ENCODE measurements around the gene TUBGCP3.
A peak's percentile ranks its signal among the peaks of the same experiment; 100 is the strongest.

The TUBGCP3 gene

GRCh38 chr13:112574834-112575613, 12.9 kb downstream of the TUBGCP3 start:
- Histone ChIP-seq H3K79me1 (ENCODE audit: low read length) (peaks cover 35% of the 10 kb centered on the region), H2BK120ac (ENCODE audit: low read depth, low read length) (no peak overlapping the region), H3K36me3 (ENCODE audit: control insufficient read depth, insufficient read depth, low read length) (no peaks in the 10 kb centered on the region), H3K4me3 (ENCODE audit: low read length) (no peak overlapping the region), H4K8ac (ENCODE audit: low read depth, low read length) (no peak overlapping the region), H2BK5ac (ENCODE audit: low read length) (no peak overlapping the region), H4K5ac (ENCODE audit: low read length) (no peak overlapping the region), H2BK15ac (replicated peaks; ENCODE audit: low read depth) (no peak overlapping the region), H3K4ac (ENCODE audit: low read depth, low read length) (no peak overlapping the region), H3K4me2 (ENCODE audit: low read length) (no peak overlapping the region), H3K18ac (ENCODE audit: low read length) (no peak overlapping the region), H3K27ac (ENCODE audit: low read depth, low read length) (no peak overlapping the region), H3K27me3 (ENCODE audit: insufficient read depth, low read length, poor library complexity) (no peaks in the 10 kb centered on the region), H3K56ac (ENCODE audit: low read length) (peak overlapping the region; percentile 37), H2AK5ac (ENCODE audit: low read length) (no peak overlapping the region), H3K4me1 (ENCODE audit: control insufficient read depth, low read depth, low read length) (no peaks in the 10 kb centered on the region), H3K79me2 (ENCODE audit: control insufficient read depth, insufficient read depth, low read length) (peaks cover 47% of the 10 kb centered on the region), H3K9ac (ENCODE audit: low read length) (no peak overlapping the region), H3K23ac (ENCODE audit: low read length) (no peak overlapping the region)
- no CpG with 5 or more reads among the region's 7 CpGs for WGBS (ENCODE audit: extremely low coverage, insufficient coverage, low lambda C conversion rate)
- DNase-seq = no peak

- WGBS (ENCODE audit: extremely low coverage, insufficient coverage, low lambda C conversion rate) = no CpG with 5 or more reads among the region's 1 CpG
- H3K56ac ChIP-seq (ENCODE audit: low read length) = no peak overlapping the region
- H3K4me3 ChIP-seq (ENCODE audit: low read length) = no peak overlapping the region
- H3K18ac ChIP-seq (ENCODE audit: low read length) = no peak overlapping the region
- H3K23ac ChIP-seq (ENCODE audit: low read length) = no peak overlapping the region
- no peak overlapping the region for H3K4me2 ChIP-seq (ENCODE audit: low read length)
- no peak overlapping the region for H2AK5ac ChIP-seq (ENCODE audit: low read length)
- peaks cover 41% of the 10 kb centered on the region for H3K79me2 ChIP-seq (ENCODE audit: control insufficient read depth, insufficient read depth, low read length)
- no peaks in the 10 kb centered on the region for H3K27me3 ChIP-seq (ENCODE audit: insufficient read depth, low read length, poor library complexity)
- H3K79me1 ChIP-seq (ENCODE audit: low read length) = peaks cover 30% of the 10 kb centered on the region
- H4K5ac ChIP-seq (ENCODE audit: low read length) = no peak overlapping the region
- H3K4ac ChIP-seq (ENCODE audit: low read depth, low read length) = no peak overlapping the region
- H3K9ac ChIP-seq (ENCODE audit: low read length) = no peak overlapping the region
- no peak overlapping the region for H4K8ac ChIP-seq (ENCODE audit: low read depth, low read length)
- DNase-seq = no peak
- no peak overlapping the region for H2BK120ac ChIP-seq (ENCODE audit: low read depth, low read length)
- no peak overlapping the region for H2BK15ac ChIP-seq (replicated peaks; ENCODE audit: low read depth)
- no peaks in the 10 kb centered on the region for H3K36me3 ChIP-seq (ENCODE audit: control insufficient read depth, insufficient read depth, low read length)
- H3K27ac ChIP-seq (ENCODE audit: low read depth, low read length) = no peak overlapping the region
- H3K4me1 ChIP-seq (ENCODE audit: control insufficient read depth, low read depth, low read length) = no peaks in the 10 kb centered on the region
- no peak overlapping the region for H2BK5ac ChIP-seq (ENCODE audit: low read length)
Observed at GRCh38 chr13:112574416-112574815, 13.5 kb downstream of the TUBGCP3 start.

GRCh38 chr13:112573710-112574109, 14.2 kb downstream of the TUBGCP3 start:
- H2BK120ac ChIP-seq (ENCODE audit: low read depth, low read length) = no peak overlapping the region
- no peak overlapping the region for H4K5ac ChIP-seq (ENCODE audit: low read length)
- peaks cover 31% of the 10 kb centered on the region for H3K79me1 ChIP-seq (ENCODE audit: low read length)
- H3K4ac ChIP-seq (ENCODE audit: low read depth, low read length) = no peak overlapping the region
- H2BK15ac ChIP-seq (replicated peaks; ENCODE audit: low read depth) = no peak overlapping the region
- no peaks in the 10 kb centered on the region for H3K27me3 ChIP-seq (ENCODE audit: insufficient read depth, low read length, poor library complexity)
- H3K79me2 ChIP-seq (ENCODE audit: control insufficient read depth, insufficient read depth, low read length) = peaks cover 37% of the 10 kb centered on the region
- H3K27ac ChIP-seq (ENCODE audit: low read depth, low read length) = no peak overlapping the region
- no peaks in the 10 kb centered on the region for H3K4me1 ChIP-seq (ENCODE audit: control insufficient read depth, low read depth, low read length)
- H2AK5ac ChIP-seq (ENCODE audit: low read length) = no peak overlapping the region
- H3K56ac ChIP-seq (ENCODE audit: low read length) = no peak overlapping the region
- H3K36me3 ChIP-seq (ENCODE audit: control insufficient read depth, insufficient read depth, low read length) = no peaks in the 10 kb centered on the region
- H3K4me3 ChIP-seq (ENCODE audit: low read length) = no peak overlapping the region
- no CpG with 5 or more reads among the region's 2 CpGs for WGBS (ENCODE audit: extremely low coverage, insufficient coverage, low lambda C conversion rate)
- no peak overlapping the region for H2BK5ac ChIP-seq (ENCODE audit: low read length)
- H3K18ac ChIP-seq (ENCODE audit: low read length) = no peak overlapping the region
- no peak for DNase-seq
- H3K23ac ChIP-seq (ENCODE audit: low read length) = no peak overlapping the region
- H3K4me2 ChIP-seq (ENCODE audit: low read length) = no peak overlapping the region
- no peak overlapping the region for H3K9ac ChIP-seq (ENCODE audit: low read length)
- no peak overlapping the region for H4K8ac ChIP-seq (ENCODE audit: low read depth, low read length)

- Histone ChIP-seq H4K5ac (ENCODE audit: low read length) (no peak overlapping the region), H3K18ac (ENCODE audit: low read length) (no peak overlapping the region), H3K23ac (ENCODE audit: low read length) (no peak overlapping the region), H3K9ac (ENCODE audit: low read length) (no peak overlapping the region), H2BK15ac (replicated peaks; ENCODE audit: low read depth) (no peak overlapping the region), H3K4ac (ENCODE audit: low read depth, low read length) (no peak overlapping the region), H3K79me1 (ENCODE audit: low read length) (peaks cover 31% of the 10 kb centered on the region), H3K4me1 (ENCODE audit: control insufficient read depth, low read depth, low read length) (no peaks in the 10 kb centered on the region), H2AK5ac (ENCODE audit: low read length) (no peak overlapping the region), H3K4me3 (ENCODE audit: low read length) (no peak overlapping the region), H2BK120ac (ENCODE audit: low read depth, low read length) (no peak overlapping the region), H3K36me3 (ENCODE audit: control insufficient read depth, insufficient read depth, low read length) (no peaks in the 10 kb centered on the region), H4K8ac (ENCODE audit: low read depth, low read length) (no peak overlapping the region), H3K27ac (ENCODE audit: low read depth, low read length) (no peak overlapping the region), H3K27me3 (ENCODE audit: insufficient read depth, low read length, poor library complexity) (no peaks in the 10 kb centered on the region), H3K4me2 (ENCODE audit: low read length) (no peak overlapping the region), H3K56ac (ENCODE audit: low read length) (no peak overlapping the region), H2BK5ac (ENCODE audit: low read length) (no peak overlapping the region), H3K79me2 (ENCODE audit: control insufficient read depth, insufficient read depth, low read length) (peaks cover 33% of the 10 kb centered on the region)
- no CpG with 5 or more reads among the region's 5 CpGs for WGBS (ENCODE audit: extremely low coverage, insufficient coverage, low lambda C conversion rate)
- no peak for DNase-seq
Observed at GRCh38 chr13:112572366-112572765, 15.6 kb downstream of the TUBGCP3 start.

- Histone ChIP-seq H2AK5ac (ENCODE audit: low read length) (no peak overlapping the region), H3K4me3 (ENCODE audit: low read length) (no peak overlapping the region), H3K79me2 (ENCODE audit: control insufficient read depth, insufficient read depth, low read length) (peaks cover 18% of the 10 kb centered on the region), H3K4me1 (ENCODE audit: control insufficient read depth, low read depth, low read length) (no peaks in the 10 kb centered on the region), H2BK5ac (ENCODE audit: low read length) (no peak overlapping the region), H3K18ac (ENCODE audit: low read length) (no peak overlapping the region), H3K27me3 (ENCODE audit: insufficient read depth, low read length, poor library complexity) (no peaks in the 10 kb centered on the region), H3K23ac (ENCODE audit: low read length) (no peak overlapping the region), H3K9ac (ENCODE audit: low read length) (no peak overlapping the region), H3K79me1 (ENCODE audit: low read length) (peaks cover 20% of the 10 kb centered on the region), H4K5ac (ENCODE audit: low read length) (no peak overlapping the region), H4K8ac (ENCODE audit: low read depth, low read length) (no peak overlapping the region), H3K27ac (ENCODE audit: low read depth, low read length) (no peak overlapping the region), H3K56ac (ENCODE audit: low read length) (no peak overlapping the region), H3K36me3 (ENCODE audit: control insufficient read depth, insufficient read depth, low read length) (no peaks in the 10 kb centered on the region), H3K4me2 (ENCODE audit: low read length) (no peak overlapping the region), H2BK120ac (ENCODE audit: low read depth, low read length) (no peak overlapping the region), H2BK15ac (replicated peaks; ENCODE audit: low read depth) (no peak overlapping the region), H3K4ac (ENCODE audit: low read depth, low read length) (no peak overlapping the region)
- no CpG with 5 or more reads among the region's 7 CpGs for WGBS (ENCODE audit: extremely low coverage, insufficient coverage, low lambda C conversion rate)
- DNase-seq = no peak
Observed at GRCh38 chr13:112569821-112570220, 18.1 kb downstream of the TUBGCP3 start.

Measured in mesendoderm (in vitro differentiated cells).